GM21723 (cell line): Measurements from ENCODE around the gene DCAF7.

Source experiments
- ATAC-seq: cut with Tn5 transposase; IDR thresholded peaks from one replicate; pipeline ENCODE4 v1.9.1; 2021; ENCODE audit warnings: mild to moderate bottlenecking, moderate library complexity; ENCODE audit not compliant: unreplicated experiment

Gene DCAF7

DNA sequence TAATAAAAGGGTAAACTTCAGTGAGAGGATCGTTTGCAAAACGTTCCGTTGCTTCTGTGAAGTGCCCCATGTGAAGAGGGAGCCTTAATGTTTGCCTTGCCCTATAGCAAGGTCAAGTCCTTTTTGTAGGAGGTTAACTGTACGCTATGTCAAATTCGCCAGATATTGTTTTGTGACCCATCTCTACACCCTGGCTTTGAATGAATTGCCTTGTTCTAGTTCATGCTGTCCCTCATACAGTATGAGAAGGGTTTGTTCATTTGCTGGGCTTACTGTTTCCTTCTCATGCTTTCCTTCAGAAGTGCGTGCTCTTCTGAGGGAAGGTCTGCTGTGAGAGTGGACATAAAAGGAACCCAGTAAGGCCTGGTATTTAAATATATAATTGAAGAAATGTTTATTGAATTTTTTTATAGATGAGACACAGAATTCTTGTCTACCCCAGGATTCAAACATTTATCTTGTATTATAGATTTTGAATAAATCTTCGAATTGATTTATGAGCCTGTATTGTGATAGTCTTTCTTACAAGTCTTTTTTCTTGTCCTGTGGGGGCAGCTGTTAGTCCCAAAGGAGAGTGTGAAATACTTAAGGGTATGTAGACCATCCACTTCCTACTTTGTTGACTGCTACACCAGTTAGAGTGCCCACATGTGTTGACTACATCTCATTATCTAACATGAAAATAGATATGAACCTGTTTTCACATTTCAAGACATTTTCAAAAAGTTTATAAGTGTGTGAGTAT lies 73.7 kb downstream of the DCAF7 start:
- no peak for ATAC-seq

DNA sequence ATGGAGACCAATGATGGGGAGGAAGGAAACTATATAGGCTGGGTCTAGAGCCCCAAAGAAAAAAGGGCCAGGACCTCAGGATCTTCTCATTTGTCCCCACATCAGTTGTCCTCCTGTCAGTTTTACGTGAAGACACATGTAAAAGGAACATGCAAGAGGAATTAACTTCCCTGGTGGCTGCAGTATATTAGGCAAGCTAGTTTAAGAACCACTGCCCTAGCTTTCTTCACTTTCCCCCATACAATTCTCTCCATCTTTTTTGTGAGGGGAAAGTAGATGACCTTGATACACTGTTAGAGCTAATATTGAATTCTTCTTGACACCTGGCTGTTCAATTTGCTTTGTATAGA lies 74.2 kb downstream of the DCAF7 start:
- no peak for ATAC-seq

DNA sequence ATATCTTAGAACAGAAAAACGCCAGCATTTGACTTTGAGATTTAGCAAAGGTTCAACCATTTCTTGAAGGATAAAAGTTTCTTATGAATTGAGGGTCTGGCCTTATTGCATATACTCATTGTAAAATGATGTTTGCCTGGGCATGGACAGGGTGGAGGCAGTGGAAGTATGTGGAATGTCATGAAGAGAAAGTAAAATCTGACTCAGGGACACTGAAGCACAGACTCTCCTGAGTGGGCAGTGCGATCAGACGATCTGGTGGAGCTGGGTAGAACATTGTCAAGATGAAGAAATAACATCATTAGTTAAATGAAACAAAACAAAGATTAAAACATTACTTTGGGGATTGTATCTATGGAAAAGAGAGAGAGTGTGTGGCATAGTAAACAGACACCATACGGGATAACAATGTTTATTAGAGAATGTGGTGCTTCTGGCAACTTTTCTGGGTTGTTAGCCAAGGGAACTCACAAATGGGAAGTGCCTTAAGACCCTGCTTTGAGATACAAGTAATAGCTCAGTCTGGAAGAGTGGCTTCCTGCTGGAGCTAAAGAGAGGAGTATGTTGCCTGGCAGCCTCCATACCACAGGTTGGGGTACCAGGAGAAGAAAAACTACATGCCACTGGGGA lies 76.4 kb downstream of the DCAF7 start:
- no peak for ATAC-seq

GRCh38 chr17:63629627-63630026 lies 79.3 kb downstream of the DCAF7 start:
- no peak for ATAC-seq

GRCh38 chr17:63631062-63631461 lies 80.8 kb downstream of the DCAF7 start:
- no peak for ATAC-seq

- ATAC-seq = no peak
These were observed 81.3 kb downstream of the DCAF7 start for GRCh38 chr17:63631626-63632025.

DNA sequence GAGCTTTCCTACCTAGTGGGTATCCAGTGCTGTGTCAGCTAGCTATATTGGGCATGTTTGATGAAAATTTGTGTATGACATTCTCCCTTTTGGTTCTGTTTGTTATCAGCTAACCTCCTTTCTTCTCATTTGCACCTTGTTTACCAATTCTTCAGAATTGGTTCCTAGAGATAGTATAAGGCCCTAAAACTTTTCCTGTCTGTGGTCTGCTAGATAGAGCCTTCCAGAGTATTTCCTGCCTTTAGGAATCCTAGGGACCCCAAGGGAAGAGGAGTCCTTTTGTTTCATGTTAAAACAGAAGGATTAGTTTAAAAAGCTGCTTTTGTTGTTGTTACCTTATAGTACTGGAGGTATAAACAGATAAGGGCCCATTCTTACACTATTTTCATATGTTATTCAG lies 83.5 kb downstream of the DCAF7 start:
- ATAC-seq = no peak

DNA sequence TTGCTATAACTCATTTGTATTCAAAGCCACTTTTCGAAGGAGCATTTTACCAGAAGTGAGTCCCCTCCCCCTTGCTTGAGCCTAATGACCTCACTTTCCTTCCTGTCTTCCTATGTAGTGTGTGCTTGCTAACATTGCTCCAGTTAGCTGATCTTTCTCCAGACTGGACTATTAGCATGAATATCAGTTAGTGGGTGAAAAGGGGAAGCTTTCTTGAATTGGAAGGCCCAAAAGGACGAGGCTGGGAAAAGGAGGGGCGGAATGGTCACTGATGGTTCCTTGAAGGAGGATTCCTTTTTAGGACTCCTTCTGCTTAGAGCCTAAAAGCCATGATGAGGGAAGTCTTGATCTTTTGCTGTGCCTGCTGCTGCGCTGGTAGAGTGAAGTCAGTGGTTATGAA lies 83.9 kb downstream of the DCAF7 start:
- no peak for ATAC-seq

DNA sequence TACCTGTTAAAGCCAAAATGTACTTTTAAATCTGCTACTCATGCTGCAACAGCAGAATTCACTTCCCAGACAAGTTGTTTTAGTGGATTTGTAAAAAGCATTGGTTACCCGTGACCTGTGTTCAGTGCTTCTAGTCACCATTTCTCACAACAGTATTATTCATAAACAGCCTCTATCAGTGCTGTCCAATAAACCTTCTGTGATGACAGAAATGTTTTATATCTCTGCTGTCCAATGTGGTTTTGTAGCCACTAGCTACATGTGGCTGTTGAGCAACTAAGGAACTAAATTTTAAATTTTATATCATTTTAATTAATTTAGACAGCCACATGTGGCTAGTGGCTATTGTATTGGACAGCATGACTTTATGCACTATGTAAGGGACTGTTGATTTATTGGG lies 84.5 kb downstream of the DCAF7 start:
- no peak for ATAC-seq

DNA sequence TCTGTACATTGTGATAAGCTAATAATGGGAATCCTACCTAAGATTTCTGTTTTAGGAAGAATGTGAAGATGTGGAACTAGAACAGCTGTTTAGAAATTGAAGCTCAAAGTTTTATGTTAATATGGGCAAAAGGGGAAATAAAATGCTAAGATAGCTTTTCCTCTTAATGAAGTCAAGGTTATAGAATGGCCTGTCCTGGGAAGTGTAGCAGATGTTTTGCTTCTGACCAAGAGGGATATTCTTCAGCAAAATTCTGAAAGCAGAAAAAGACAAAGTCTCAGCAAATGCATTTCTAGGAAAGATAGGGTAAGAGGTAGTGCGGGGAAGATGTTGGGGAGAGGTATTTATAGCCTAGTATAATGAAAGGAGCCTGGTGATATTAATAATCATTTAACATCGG lies 85.0 kb downstream of the DCAF7 start:
- no peak for ATAC-seq

DNA sequence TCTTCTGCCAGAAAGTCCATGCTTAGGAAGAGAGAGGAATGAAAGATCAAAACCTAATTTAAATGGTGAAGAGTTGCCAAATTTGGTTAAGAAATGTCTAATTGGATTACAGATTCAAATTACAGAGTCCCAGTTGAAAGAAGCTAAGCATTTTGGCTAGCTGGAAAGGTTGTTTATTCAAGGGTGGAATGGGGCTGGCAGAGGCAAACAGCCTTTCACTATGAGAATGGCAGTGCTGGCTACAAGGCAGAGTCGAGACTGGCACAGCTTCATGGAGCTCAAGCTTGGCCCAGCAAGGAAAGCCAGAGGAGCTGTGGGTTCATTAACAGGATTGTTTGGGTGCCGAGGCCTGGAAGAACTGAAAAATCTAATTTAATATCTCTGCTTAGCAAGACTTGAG lies 85.5 kb downstream of the DCAF7 start:
- ATAC-seq = no peak

- ATAC-seq = no peak
These were observed 88.8 kb downstream of the DCAF7 start for GRCh38 chr17:63639125-63639524.

DNA sequence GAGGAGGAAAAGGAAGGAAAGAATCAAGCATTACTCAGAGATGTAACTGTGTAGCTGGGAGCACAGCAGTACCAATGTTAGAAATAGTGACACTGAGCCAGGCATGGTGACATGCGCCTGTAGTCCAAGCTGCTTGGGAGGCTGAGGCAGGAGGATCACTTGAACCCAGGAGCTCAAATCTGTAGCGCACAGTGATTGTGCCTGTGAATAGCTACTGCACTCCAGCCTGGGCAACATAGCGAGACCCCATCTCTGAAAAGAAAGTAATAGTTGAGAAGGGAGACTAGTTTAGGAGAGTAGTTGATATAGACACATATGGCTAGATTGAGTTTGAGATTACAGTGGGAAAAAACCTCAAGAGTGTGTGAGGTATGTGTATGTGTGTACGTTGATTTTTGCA lies 89.8 kb downstream of the DCAF7 start:
- ATAC-seq = no peak

DNA sequence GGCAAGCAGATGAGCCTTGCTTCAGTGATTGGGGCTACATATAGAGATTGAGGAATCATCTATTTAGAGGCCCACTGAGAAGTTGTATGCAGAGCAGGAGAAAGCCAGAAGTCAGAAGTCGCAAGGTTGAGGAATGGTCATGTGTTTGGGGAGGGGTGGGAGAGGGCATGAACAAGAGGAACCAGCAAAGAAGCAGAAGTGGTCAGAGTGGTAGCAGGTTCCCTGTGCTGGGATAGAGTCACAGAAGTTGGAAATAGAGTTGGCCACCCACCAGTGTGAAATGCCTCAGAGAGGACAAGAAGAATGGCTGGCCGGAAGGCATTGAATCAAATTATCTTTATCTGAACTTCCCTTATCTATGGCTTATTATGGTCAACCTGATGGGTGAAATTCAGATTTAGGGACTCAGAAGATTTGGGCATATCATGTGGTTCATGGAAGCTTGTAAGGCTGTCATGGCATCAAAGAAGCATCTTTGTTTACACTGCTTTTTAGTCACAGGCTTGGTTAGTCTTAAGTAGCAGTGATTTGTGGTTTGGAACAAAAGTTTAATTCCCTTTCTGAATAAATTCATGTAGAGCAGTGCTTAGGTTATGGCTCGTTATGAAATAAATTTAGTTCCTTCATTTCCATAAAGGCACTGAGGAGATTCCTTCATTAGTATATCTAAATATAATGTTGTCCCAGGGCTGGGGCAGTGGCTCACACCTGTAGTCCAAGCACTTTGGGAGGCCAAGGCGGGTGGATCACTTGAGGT lies 91.6 kb downstream of the DCAF7 start:
- no peak for ATAC-seq
